Activated naive CD4-positive, alpha-beta T cell treated with anti-CD3 and anti-CD28 coated beads, Interleukin-2, amount 50 U/mL, for 72 hours (primary cell): ENCODE data around the gene MAPK9. TPM values are rescaled to one million over a fixed set of nuclear protein-coding genes. Genes with fewer than 3 reads are reported as not detected.
"Not testable (repeated sequence)": the region's sequence is repeated elsewhere in the genome, so short reads cannot be mapped to it uniquely, and the experiment has no call there.

Experiments
- ATAC-seq, 2 donors: fragments of 150-1000 bp; cut with Tn5 transposase; 2 replicates each; pipeline ENCODE4 v1.10.0; 2021; ENCODE audit warnings: mild to moderate bottlenecking in 2 of 2, moderate library complexity in 2 of 2
- DNase-seq, 2 donors: peaks; one replicate each; pipeline ENCODE4 v3.0.0; 2021 to 2022; ENCODE audit warnings: low spot score in 2 of 2
- H3K27ac Mint-ChIP-seq, 2 donors: one replicate each; pipeline ENCODE4 v1.8.0; 2022; ENCODE audit warnings: mild to moderate bottlenecking in 2 of 2, mixed read lengths in 2 of 2
- H3K36me3 Mint-ChIP-seq, 2 donors: one replicate each; pipeline ENCODE4 v1.8.0; 2022; ENCODE audit warnings: mixed read lengths in 2 of 2
- H3K9me3 Mint-ChIP-seq, 2 donors: one replicate each; pipeline ENCODE4 v1.8.0; 2022; ENCODE audit warnings: mixed read lengths in 2 of 2
- total RNA-seq, 2 donors: library from RNA; stranded (reverse); gene quantifications; one replicate each; pipeline ENCODE4 v1.2.3, GENCODE V29; 2022

MAPK9 gene
- total RNA-seq, 2 donors from 2014 or later = 32.3 to 35.9 TPM

- H3K27ac Mint-ChIP-seq = no peak overlapping the region
- peaks cover 67 to 74% of the 10 kb centered on the region in 2 donors for H3K36me3 Mint-ChIP-seq
- peaks cover 32 to 33% of the 10 kb centered on the region in 2 donors for H3K9me3 Mint-ChIP-seq
- no peak for ATAC-seq
- no peak for DNase-seq
These were observed 61.9 kb downstream of the MAPK9 start for GRCh38 chr5:180230017-180230416.

- Mint-ChIP-seq H3K27ac (no peak overlapping the region), H3K9me3 (peaks cover 58 to 61% of the 10 kb centered on the region in 2 donors), H3K36me3 (peaks cover 62 to 63% of the 10 kb centered on the region in 2 donors)
- DNase-seq (no peak), ATAC-seq (no peak)
These were observed 69.8 kb downstream of the MAPK9 start for GRCh38 chr5:180222056-180222455.

GRCh38 chr5:180217797-180218196 is 74.1 kb downstream of the MAPK9 start:
- ATAC-seq (no peak), DNase-seq (no peak)
- Mint-ChIP-seq H3K27ac (no peak overlapping the region), H3K9me3 (peaks cover 35 to 48% of the 10 kb centered on the region in 2 donors), H3K36me3 (peaks cover 28 to 54% of the 10 kb centered on the region in 2 donors)

- Mint-ChIP-seq H3K36me3 (peaks cover 17 to 44% of the 10 kb centered on the region in 2 donors), H3K9me3 (peaks cover 29 to 39% of the 10 kb centered on the region in 2 donors), H3K27ac (no peak overlapping the region)
- DNase-seq (no peak), ATAC-seq (no peak)
These were observed 75.2 kb downstream of the MAPK9 start for GRCh38 chr5:180216646-180217171.

- DNase-seq (no peak), ATAC-seq (no peak)
- Mint-ChIP-seq H3K9me3 (peaks cover 29 to 39% of the 10 kb centered on the region in 2 donors), H3K27ac (no peak overlapping the region), H3K36me3 (peaks cover 16 to 44% of the 10 kb centered on the region in 2 donors)
These were observed 75.9 kb downstream of the MAPK9 start for GRCh38 chr5:180215783-180216630.

GRCh38 chr5:180214870-180215770 is 76.8 kb downstream of the MAPK9 start:
- Mint-ChIP-seq H3K9me3 (peaks cover 26 to 35% of the 10 kb centered on the region in 2 donors), H3K27ac (no peak overlapping the region), H3K36me3 (peaks cover 12 to 40% of the 10 kb centered on the region in 2 donors)
- DNase-seq = no peak
- no peak for ATAC-seq

GRCh38 chr5:180213657-180214207 is 78.2 kb downstream of the MAPK9 start:
- ATAC-seq = no peak
- no peak for DNase-seq
- H3K36me3 Mint-ChIP-seq = peaks cover 9 to 26% of the 10 kb centered on the region in 2 donors
- peaks cover 15 to 25% of the 10 kb centered on the region in 2 donors for H3K9me3 Mint-ChIP-seq
- H3K27ac Mint-ChIP-seq = no peak overlapping the region

- Mint-ChIP-seq H3K36me3 (peaks cover 8 to 23% of the 10 kb centered on the region in 2 donors), H3K27ac (no peak overlapping the region), H3K9me3 (peaks cover 10 to 20% of the 10 kb centered on the region in 2 donors)
- DNase-seq (no peak), ATAC-seq (no peak)
These were observed 78.7 kb downstream of the MAPK9 start for GRCh38 chr5:180213256-180213600.

GRCh38 chr5:180212363-180213255 is 79.3 kb downstream of the MAPK9 start:
- ATAC-seq = no peak
- peaks cover 6 to 16% of the 10 kb centered on the region in 2 donors for H3K9me3 Mint-ChIP-seq
- H3K27ac Mint-ChIP-seq = no peak overlapping the region

GRCh38 chr5:180211761-180212035 is 80.2 kb downstream of the MAPK9 start:
- H3K27ac Mint-ChIP-seq = no peak overlapping the region
- H3K36me3 Mint-ChIP-seq = peaks cover 5 to 18% of the 10 kb centered on the region in 2 donors
- no peak for DNase-seq
- H3K9me3 Mint-ChIP-seq = peaks cover 6 to 16% of the 10 kb centered on the region in 2 donors
- ATAC-seq = no peak

More at GRCh38 chr5:180212363-180213255, 79.3 kb downstream of the MAPK9 start:
- DNase-seq = no peak
- peaks cover 5 to 20% of the 10 kb centered on the region in 2 donors for H3K36me3 Mint-ChIP-seq

- ATAC-seq (no peak), DNase-seq (no peak)
- Mint-ChIP-seq H3K36me3 (peaks cover 5 to 15% of the 10 kb centered on the region in 2 donors), H3K27ac (no peak overlapping the region), H3K9me3 (peaks cover 6 to 16% of the 10 kb centered on the region in 2 donors)
These were observed 80.7 kb downstream of the MAPK9 start for GRCh38 chr5:180210961-180211760.

- not testable (repeated sequence) for H3K36me3 Mint-ChIP-seq, ATAC-seq
These were observed 81.8 kb downstream of the MAPK9 start for GRCh38 chr5:180210077-180210476.

GRCh38 chr5:180209137-180209581 is 82.7 kb downstream of the MAPK9 start, which contains the start of gene RASGEF1C:
TSS of gene RASGEF1C (minus strand) at chr5:180209211. CDS start at chr5:180138052, 71,159 bp downstream.
- Mint-ChIP-seq H3K27ac (no peak within 1 kb of the TSS), H3K9me3 (peaks cover 0 to 10% of the 10 kb centered on the region in 2 donors), H3K36me3 (peaks cover 5 to 8% of the 10 kb centered on the region in 2 donors)
- ATAC-seq (peak; percentile 91 to 97), DNase-seq (peak in 1 of 2 donors; percentile 85)

More at GRCh38 chr5:180210077-180210476, 81.8 kb downstream of the MAPK9 start:
- not testable (repeated sequence) for DNase-seq, H3K27ac Mint-ChIP-seq
- H3K9me3 Mint-ChIP-seq = peaks cover 0 to 10% of the 10 kb centered on the region in 2 donors

GRCh38 chr5:180208435-180209081 is 83.3 kb downstream of the MAPK9 start:
- Mint-ChIP-seq H3K36me3 (peaks cover 2 to 5% of the 10 kb centered on the region in 2 donors), H3K27ac (no peak overlapping the region), H3K9me3 (peaks cover 0 to 4% of the 10 kb centered on the region in 2 donors)
- ATAC-seq (peak; percentile 23 to 59), DNase-seq (no peak)
